ENCODE results near the gene LRP4.

DNA sequence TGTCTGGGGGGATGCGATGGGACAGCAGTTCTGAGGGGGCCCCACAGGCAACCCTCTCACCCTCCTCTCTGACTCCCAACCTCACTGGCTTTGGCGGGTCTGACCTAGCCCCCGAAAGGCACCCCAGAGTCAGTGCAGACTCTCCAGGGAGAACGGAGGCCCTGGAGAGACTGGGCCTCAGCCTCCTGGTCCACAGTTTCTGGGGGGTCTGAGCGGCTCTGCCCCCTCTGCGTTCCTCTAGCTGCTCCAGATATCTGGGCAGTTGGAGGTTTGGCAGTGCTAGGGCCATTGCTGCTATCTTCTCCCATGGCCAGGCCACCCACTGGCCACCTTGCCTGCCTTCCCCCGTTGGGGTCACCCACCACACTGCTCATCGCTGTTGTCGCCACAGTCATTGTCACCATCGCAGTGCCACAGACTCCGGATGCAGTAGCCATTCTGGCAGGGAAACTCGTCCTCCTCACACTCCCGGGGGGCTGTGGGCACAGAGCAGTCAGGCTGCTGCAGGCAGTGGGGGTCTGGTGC, 18.8 kb downstream of the LRP4 start:
- TF ChIP-seq YY1 (IDR thresholded peaks at IDR 0.05; ENCODE audit: insufficient read depth, insufficient read length) (no peak), SUZ12 (IDR thresholded peaks at IDR 0.05; ENCODE audit: extremely low read depth, insufficient read depth, insufficient read length) (no peak)
